Activated T-cell treated with anti-CD3 and anti-CD28 coated beads, Interleukin-2, amount 50 U/mL, for 4 hours (primary cell): ENCODE measurements around the gene GSS. TPM values are rescaled to one million over a fixed set of nuclear protein-coding genes. Genes with fewer than 3 reads are reported as not detected.

Source experiments
- ATAC-seq, 2 donors: fragments of 200-7000 bp; cut with Tn5 transposase; one replicate each; pipeline ENCODE4 v1.10.0; 2021
- DNase-seq: peaks from one replicate; pipeline ENCODE4 v3.0.0-alpha.2; 2020
- H3K27me3 Mint-ChIP-seq: one replicate; pipeline ENCODE4 v1.8.0; 2021; ENCODE audit warnings: low read depth, mixed read lengths
- H3K36me3 Mint-ChIP-seq: one replicate; pipeline ENCODE4 v1.8.0; 2022; ENCODE audit warnings: mixed read lengths; ENCODE audit not compliant: insufficient read depth
- H3K4me1 Mint-ChIP-seq: one replicate; pipeline ENCODE4 v1.8.0; 2021; ENCODE audit warnings: low read depth, mixed read lengths
- H3K4me3 Mint-ChIP-seq: one replicate; pipeline ENCODE4 v1.8.0; 2021; ENCODE audit warnings: mild to moderate bottlenecking, moderate library complexity, mixed read lengths
- H3K9me3 Mint-ChIP-seq: one replicate; pipeline ENCODE4 v1.8.0; 2021; ENCODE audit warnings: mixed read lengths
- total RNA-seq, 3 donors: library from RNA; stranded (reverse); gene quantifications; one replicate each; pipeline ENCODE4 v1.2.1, GENCODE V29; 2021

GSS gene
- total RNA-seq, 3 donors from 2014 or later = 47.8 to 56.2 (median 51.3) TPM

GRCh38 chr20:34951252-34951651 lies 4.4 kb downstream of the GSS start:
- ATAC-seq (no peak), DNase-seq (no peak)
- H3K36me3 Mint-ChIP-seq = peaks cover 15% of the 10 kb centered on the region
- peaks cover 15% of the 10 kb centered on the region for H3K4me1 Mint-ChIP-seq
- H3K4me3 Mint-ChIP-seq = no peak overlapping the region
- H3K9me3 Mint-ChIP-seq = no peaks in the 10 kb centered on the region
- H3K27me3 Mint-ChIP-seq = no peaks in the 10 kb centered on the region

- H3K4me3 Mint-ChIP-seq = no peak overlapping the region
- peaks cover 19% of the 10 kb centered on the region for H3K36me3 Mint-ChIP-seq
- H3K4me1 Mint-ChIP-seq = no peaks in the 10 kb centered on the region
- no peaks in the 10 kb centered on the region for H3K9me3 Mint-ChIP-seq
- no peaks in the 10 kb centered on the region for H3K27me3 Mint-ChIP-seq
- ATAC-seq (no peak), DNase-seq (no peak)
Measured at GRCh38 chr20:34949120-34949519, 6.5 kb downstream of the GSS start.

- no peak overlapping the region for H3K4me3 Mint-ChIP-seq
- DNase-seq (no peak), ATAC-seq (no peak)
- no peaks in the 10 kb centered on the region for H3K4me1 Mint-ChIP-seq
- H3K9me3 Mint-ChIP-seq = no peaks in the 10 kb centered on the region
- peaks cover 28% of the 10 kb centered on the region for H3K36me3 Mint-ChIP-seq
- no peaks in the 10 kb centered on the region for H3K27me3 Mint-ChIP-seq
Measured at GRCh38 chr20:34948030-34948429, 7.6 kb downstream of the GSS start.

GRCh38 chr20:34947336-34947735 lies 8.3 kb downstream of the GSS start:
- H3K36me3 Mint-ChIP-seq = peaks cover 33% of the 10 kb centered on the region
- no peak for DNase-seq
- no peaks in the 10 kb centered on the region for H3K27me3 Mint-ChIP-seq

GRCh38 chr20:34946661-34947060 lies 8.9 kb downstream of the GSS start:
- Mint-ChIP-seq H3K27me3 (no peaks in the 10 kb centered on the region), H3K4me1 (no peaks in the 10 kb centered on the region), H3K36me3 (peaks cover 36% of the 10 kb centered on the region), H3K4me3 (no peak overlapping the region), H3K9me3 (no peaks in the 10 kb centered on the region)
- DNase-seq = no peak
- ATAC-seq = no peak

More at GRCh38 chr20:34947336-34947735, 8.3 kb downstream of the GSS start:
- H3K4me3 Mint-ChIP-seq = no peak overlapping the region
- H3K4me1 Mint-ChIP-seq = no peaks in the 10 kb centered on the region
- ATAC-seq = no peak
- no peaks in the 10 kb centered on the region for H3K9me3 Mint-ChIP-seq

GRCh38 chr20:34945315-34946077 lies 10.1 kb downstream of the GSS start:
- Mint-ChIP-seq H3K4me3 (no peak overlapping the region), H3K27me3 (no peaks in the 10 kb centered on the region), H3K4me1 (no peaks in the 10 kb centered on the region), H3K9me3 (no peaks in the 10 kb centered on the region), H3K36me3 (peaks cover 40% of the 10 kb centered on the region)
- ATAC-seq (no peak), DNase-seq (no peak)

GRCh38 chr20:34943808-34944567 lies 11.6 kb downstream of the GSS start:
- no peaks in the 10 kb centered on the region for H3K9me3 Mint-ChIP-seq
- DNase-seq (no peak), ATAC-seq (no peak)
- H3K4me3 Mint-ChIP-seq = no peak overlapping the region
- H3K4me1 Mint-ChIP-seq = no peaks in the 10 kb centered on the region
- peaks cover 29% of the 10 kb centered on the region for H3K36me3 Mint-ChIP-seq
- H3K27me3 Mint-ChIP-seq = no peaks in the 10 kb centered on the region

- H3K36me3 Mint-ChIP-seq = peaks cover 29% of the 10 kb centered on the region
- H3K9me3 Mint-ChIP-seq = no peaks in the 10 kb centered on the region
- DNase-seq (no peak), ATAC-seq (no peak)
- no peak overlapping the region for H3K4me3 Mint-ChIP-seq
- no peaks in the 10 kb centered on the region for H3K27me3 Mint-ChIP-seq
- H3K4me1 Mint-ChIP-seq = no peaks in the 10 kb centered on the region
Measured at GRCh38 chr20:34942301-34942700, 13.3 kb downstream of the GSS start.

- Mint-ChIP-seq H3K4me1 (no peaks in the 10 kb centered on the region), H3K9me3 (no peaks in the 10 kb centered on the region), H3K27me3 (no peaks in the 10 kb centered on the region), H3K4me3 (no peak overlapping the region), H3K36me3 (peaks cover 34% of the 10 kb centered on the region)
- ATAC-seq = no peak
- DNase-seq = no peak
Measured at GRCh38 chr20:34941226-34941625, 14.4 kb downstream of the GSS start.

- no peaks in the 10 kb centered on the region for H3K27me3 Mint-ChIP-seq
- H3K4me3 Mint-ChIP-seq = no peak overlapping the region
- DNase-seq (no peak), ATAC-seq (no peak)
- H3K9me3 Mint-ChIP-seq = no peaks in the 10 kb centered on the region
- no peaks in the 10 kb centered on the region for H3K4me1 Mint-ChIP-seq
- peaks cover 40% of the 10 kb centered on the region for H3K36me3 Mint-ChIP-seq
Measured at GRCh38 chr20:34940081-34940481, 15.5 kb downstream of the GSS start.

- Mint-ChIP-seq H3K4me3 (no peak overlapping the region), H3K27me3 (no peaks in the 10 kb centered on the region), H3K9me3 (no peaks in the 10 kb centered on the region), H3K36me3 (peaks cover 37% of the 10 kb centered on the region), H3K4me1 (no peaks in the 10 kb centered on the region)
- ATAC-seq (no peak), DNase-seq (no peak)
Measured at GRCh38 chr20:34938466-34939163, 17.0 kb downstream of the GSS start.

- Mint-ChIP-seq H3K4me3 (no peak overlapping the region), H3K27me3 (no peaks in the 10 kb centered on the region), H3K4me1 (no peaks in the 10 kb centered on the region), H3K9me3 (no peaks in the 10 kb centered on the region), H3K36me3 (peaks cover 35% of the 10 kb centered on the region)
- DNase-seq = no peak
- ATAC-seq = no peak
Measured at GRCh38 chr20:34931771-34932170, 23.8 kb downstream of the GSS start.

GRCh38 chr20:34928411-34928810 lies 27.2 kb downstream of the GSS start:
- Mint-ChIP-seq H3K4me1 (peaks cover 3% of the 10 kb centered on the region), H3K4me3 (no peak overlapping the region), H3K27me3 (no peaks in the 10 kb centered on the region), H3K36me3 (peaks cover 29% of the 10 kb centered on the region), H3K9me3 (no peaks in the 10 kb centered on the region)
- ATAC-seq (no peak), DNase-seq (no peak)

GRCh38 chr20:34927736-34928135 lies 27.9 kb downstream of the GSS start:
- DNase-seq (no peak), ATAC-seq (no peak)
- H3K4me1 Mint-ChIP-seq = peaks cover 3% of the 10 kb centered on the region
- no peaks in the 10 kb centered on the region for H3K9me3 Mint-ChIP-seq
- peaks cover 24% of the 10 kb centered on the region for H3K36me3 Mint-ChIP-seq
- H3K27me3 Mint-ChIP-seq = no peaks in the 10 kb centered on the region
- no peak overlapping the region for H3K4me3 Mint-ChIP-seq
